ENCODE measurements around the gene STRADA. TPM values are rescaled to one million over a fixed set of nuclear protein-coding genes. Genes with fewer than 3 reads are reported as not detected.
A peak's percentile ranks its signal among the peaks of the same experiment; 100 is the strongest.

STRADA gene
- polyA plus RNA-seq, 1 experiment: 28.0 TPM

DNA sequence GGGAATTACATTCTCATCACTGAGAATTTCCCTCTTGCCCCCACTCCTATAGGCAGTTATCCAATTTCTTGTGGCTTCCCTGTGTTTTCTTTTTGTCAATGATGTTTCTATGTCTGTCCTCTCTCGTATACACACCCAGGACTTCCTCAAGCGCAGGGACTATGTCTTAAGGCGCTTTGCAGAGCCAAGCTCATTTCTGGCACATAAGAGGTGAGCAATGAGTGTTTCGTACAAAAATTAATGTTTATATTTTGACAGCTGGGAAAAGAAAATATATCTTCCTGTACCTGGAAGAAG, 33.3 kb upstream of the STRADA start:
- ChIA-PET POLR2A (interaction anchor here (0.6 to 2.0 kb wide), 7 partner anchors 9 to 75 kb away, joined by 3 to 7 read pairs (median 5); partner anchors contain the start of genes PSMC5 and SMARCD2), CTCF (interaction anchor here (1.2 to 1.7 kb wide), 2 partner anchors 60 to 349 kb away, joined by 3 to 5 read pairs; no protein-coding TSS in a partner anchor)
- Histone ChIP-seq H3K27ac (ENCODE audit: low read depth, low read length) (no peak overlapping the region), H3K9me3 (ENCODE audit: control insufficient read depth, insufficient read depth, low read length) (no peaks in the 10 kb centered on the region), H3K27me3 (ENCODE audit: control insufficient read depth, insufficient read depth, low read length) (no peaks in the 10 kb centered on the region), H3K4me3 (ENCODE audit: low read depth, low read length) (peak overlapping the region; percentile 65)
- TF ChIP-seq, protein P1, sequence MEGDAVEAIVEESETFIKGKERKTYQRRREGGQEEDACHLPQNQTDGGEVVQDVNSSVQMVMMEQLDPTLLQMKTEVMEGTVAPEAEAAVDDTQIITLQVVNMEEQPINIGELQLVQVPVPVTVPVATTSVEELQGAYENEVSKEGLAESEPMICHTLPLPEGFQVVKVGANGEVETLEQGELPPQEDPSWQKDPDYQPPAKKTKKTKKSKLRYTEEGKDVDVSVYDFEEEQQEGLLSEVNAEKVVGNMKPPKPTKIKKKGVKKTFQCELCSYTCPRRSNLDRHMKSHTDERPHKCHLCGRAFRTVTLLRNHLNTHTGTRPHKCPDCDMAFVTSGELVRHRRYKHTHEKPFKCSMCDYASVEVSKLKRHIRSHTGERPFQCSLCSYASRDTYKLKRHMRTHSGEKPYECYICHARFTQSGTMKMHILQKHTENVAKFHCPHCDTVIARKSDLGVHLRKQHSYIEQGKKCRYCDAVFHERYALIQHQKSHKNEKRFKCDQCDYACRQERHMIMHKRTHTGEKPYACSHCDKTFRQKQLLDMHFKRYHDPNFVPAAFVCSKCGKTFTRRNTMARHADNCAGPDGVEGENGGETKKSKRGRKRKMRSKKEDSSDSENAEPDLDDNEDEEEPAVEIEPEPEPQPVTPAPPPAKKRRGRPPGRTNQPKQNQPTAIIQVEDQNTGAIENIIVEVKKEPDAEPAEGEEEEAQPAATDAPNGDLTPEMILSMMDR (IDR thresholded peaks at IDR 0.05; ENCODE audit: low read depth, low read length): no peak
- DNase-seq (ENCODE audit: low read depth, low spot score): no peak

DNA sequence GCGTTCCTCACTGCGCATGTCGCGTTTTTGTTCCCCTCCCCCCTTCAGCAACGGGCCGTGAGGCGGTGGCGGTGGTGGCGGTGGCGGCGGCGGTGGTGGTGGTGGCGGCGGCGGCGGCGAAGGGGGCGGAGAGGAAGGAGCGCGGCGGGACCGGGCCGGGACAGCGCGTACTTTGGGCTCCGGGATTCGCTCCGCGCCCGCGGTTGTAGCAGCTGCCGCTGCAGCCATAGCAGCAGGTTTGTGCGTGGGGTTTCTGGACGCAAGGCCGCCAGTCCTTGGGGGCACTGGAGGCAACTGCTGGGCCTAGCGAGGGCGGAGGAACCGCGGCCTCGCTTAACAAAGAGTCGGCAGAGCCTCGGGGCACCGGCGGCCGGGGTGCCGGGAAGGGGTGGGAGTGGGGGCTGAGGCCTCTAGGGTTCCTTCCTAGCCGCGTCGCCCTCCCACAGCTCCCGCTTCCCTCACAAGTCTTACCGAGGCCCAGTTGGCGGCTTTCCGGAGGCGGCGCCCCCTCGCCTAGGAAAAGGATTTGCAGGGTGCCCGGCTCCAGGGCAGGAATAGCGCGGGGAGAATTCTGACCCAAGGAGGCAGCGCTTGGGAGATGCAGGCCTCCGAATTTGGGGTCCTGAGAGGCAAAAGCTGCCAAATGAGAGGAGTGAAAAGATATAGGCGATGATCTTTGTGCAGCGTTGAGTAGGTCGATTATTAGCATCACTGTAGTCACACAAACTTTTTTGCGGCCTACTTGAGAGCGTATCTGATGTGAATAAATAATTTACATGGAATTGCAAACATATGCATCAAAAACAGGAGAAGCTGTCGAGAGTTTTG, 32.8 kb upstream of the STRADA start, which contains the start of gene DDX42:
Gene DDX42 (plus strand): TSS at position 30 of the 828 bp plus-strand sequence. CDS start 12,880 bp downstream, outside the sequence.
- no peak for DNase-seq (ENCODE audit: low read depth, low spot score)
- H3K9me3 ChIP-seq (ENCODE audit: control insufficient read depth, insufficient read depth, low read length): no peaks in the 10 kb centered on the region
- TF ChIP-seq, protein P1 (IDR thresholded peaks at IDR 0.05; ENCODE audit: low read depth, low read length): 0 out of 2 replicates have a peak, but pooled peaks have one; percentile 22

GRCh38 chr17:63773272-63774140, 31.9 kb upstream of the STRADA start, which contains the start of gene CCDC47:
CCDC47 (minus strand) TSS chr17:63773597; CDS start chr17:63766175, 7,422 bp downstream.
- TF ChIP-seq, protein P1 (IDR thresholded peaks at IDR 0.05; ENCODE audit: low read depth, low read length): no peak
- ChIA-PET CTCF (interaction anchor here (0.7 to 1.7 kb wide), 3 partner anchors 9 to 24 kb away, joined by 3 read pairs; no protein-coding TSS in a partner anchor), POLR2A (interaction anchor here (0.6 to 2.0 kb wide), 26 partner anchors 9 to 732 kb away, joined by 3 to 12 read pairs (median 4); partner anchors contain the start of genes CEP95, DDX5, FTSJ3 and MAP3K3)
- Histone ChIP-seq H3K27me3 (ENCODE audit: control insufficient read depth, insufficient read depth, low read length) (no peaks in the 10 kb centered on the region), H3K27ac (ENCODE audit: low read depth, low read length) (peak within 1 kb of the TSS; percentile 99), H3K4me3 (ENCODE audit: low read depth, low read length) (peak within 1 kb of the TSS; percentile 65), H3K9me3 (ENCODE audit: control insufficient read depth, insufficient read depth, low read length) (no peaks in the 10 kb centered on the region)
- DNase-seq (ENCODE audit: low read depth, low spot score): peak; percentile 97

More for the DNA sequence above, 32.8 kb upstream of the STRADA start, which contains the start of gene DDX42:
- Histone ChIP-seq H3K27me3 (ENCODE audit: control insufficient read depth, insufficient read depth, low read length) (no peaks in the 10 kb centered on the region), H3K4me3 (ENCODE audit: low read depth, low read length) (peak within 1 kb of the TSS; percentile 65), H3K27ac (ENCODE audit: low read depth, low read length) (peak within 1 kb of the TSS; percentile 99)
- CTCF ChIA-PET: interaction anchor here (1.2 to 1.3 kb wide), 2 partner anchors 25 to 61 kb away, joined by 3 read pairs; no protein-coding TSS in a partner anchor
- POLR2A ChIA-PET: interaction anchor here (0.6 to 2.0 kb wide), 21 partner anchors 8 to 731 kb away, joined by 3 to 12 read pairs (median 5); partner anchors contain the start of genes CEP95, DDX5, FTSJ3 and PSMC5

DNA sequence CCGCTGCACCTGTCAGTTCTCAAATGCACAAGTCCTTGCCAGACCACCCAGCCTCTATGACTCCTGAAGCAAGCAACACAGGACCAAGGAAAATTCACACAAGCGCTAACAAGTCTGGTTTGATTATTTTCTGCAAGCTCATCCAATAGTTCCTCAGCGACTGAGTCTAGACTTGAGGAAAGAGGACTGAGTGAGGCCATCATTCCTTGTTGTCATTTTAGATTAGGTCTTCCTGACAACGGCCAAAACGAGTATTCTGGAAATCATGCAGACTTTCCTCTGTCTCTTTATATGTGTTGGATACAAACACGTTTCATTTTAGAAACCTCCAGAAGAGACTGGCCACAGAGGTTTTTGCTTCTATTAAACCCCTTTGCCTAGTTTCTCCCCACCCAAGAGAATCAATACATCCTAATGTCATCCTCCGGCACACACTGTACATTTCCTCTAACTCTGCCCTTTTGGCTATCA, 31.2 kb upstream of the STRADA start:
- H3K9me3 ChIP-seq (ENCODE audit: control insufficient read depth, insufficient read depth, low read length): no peaks in the 10 kb centered on the region
- TF ChIP-seq, protein P1 (IDR thresholded peaks at IDR 0.05; ENCODE audit: low read depth, low read length): no peak
- CTCF ChIA-PET: interaction anchor here (0.7 to 1.7 kb wide), 3 partner anchors 9 to 23 kb away, joined by 3 read pairs; no protein-coding TSS in a partner anchor
- peak overlapping the region; percentile 65 for H3K4me3 ChIP-seq (ENCODE audit: low read depth, low read length)
- DNase-seq (ENCODE audit: low read depth, low spot score): no peak
- H3K27ac ChIP-seq (ENCODE audit: low read depth, low read length): peak overlapping the region; percentile 99
- POLR2A ChIA-PET: interaction anchor here (0.9 to 2.0 kb wide), 16 partner anchors 8 to 733 kb away, joined by 3 to 12 read pairs (median 4); partner anchors contain the start of genes CEP95, DDX5, MAP3K3 and SMARCD2
- no peaks in the 10 kb centered on the region for H3K27me3 ChIP-seq (ENCODE audit: control insufficient read depth, insufficient read depth, low read length)
